ENCODE data around the gene TESK2. TPM values are rescaled to one million over a fixed set of nuclear protein-coding genes. Genes with fewer than 3 reads are reported as not detected.

The TESK2 gene
- polyA plus RNA-seq, 1 donor from 2014 or later: 0.51 TPM

DNA sequence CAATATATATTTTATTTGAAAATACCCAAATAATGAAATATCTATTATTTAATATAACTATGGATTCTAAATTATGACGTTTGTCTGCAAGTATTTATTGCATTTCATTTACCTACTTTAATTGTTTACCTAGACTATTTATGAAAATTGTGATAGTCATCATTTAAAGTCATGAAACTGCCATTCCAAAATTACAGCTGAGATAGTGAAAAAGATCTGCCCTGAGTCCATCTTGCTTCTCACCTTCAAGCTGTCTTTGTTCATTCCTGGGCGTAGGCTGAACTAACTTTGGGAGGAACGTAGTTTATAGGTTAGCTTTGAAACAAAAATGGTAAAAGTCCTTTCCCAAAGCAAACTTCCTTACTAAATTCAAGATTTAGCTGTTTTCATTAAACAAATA lies 176.7 kb downstream of the TESK2 start:
- H3K9me2 ChIP-seq (ENCODE audit: insufficient read depth, low read length): no peaks in the 10 kb centered on the region
- no peaks in the 10 kb centered on the region for H3F3A ChIP-seq (ENCODE audit: insufficient read depth, low read length, poor library complexity, severe bottlenecking)
- no peak overlapping the region for H3K27ac ChIP-seq (ENCODE audit: low read length)
- no peaks in the 10 kb centered on the region for H3K27me3 ChIP-seq (ENCODE audit: insufficient read depth, low read depth, low read length)
- no peak overlapping the region for H3K4me2 ChIP-seq (ENCODE audit: low read length)
- H4K20me1 ChIP-seq (ENCODE audit: insufficient read depth): no peaks in the 10 kb centered on the region
- H3K4me3 ChIP-seq (ENCODE audit: low read length): no peak overlapping the region
- H3K36me3 ChIP-seq (ENCODE audit: insufficient read depth, low read length): no peaks in the 10 kb centered on the region
- H3K9me3 ChIP-seq (ENCODE audit: low read length): no peaks in the 10 kb centered on the region
- H3K79me2 ChIP-seq (replicated peaks; ENCODE audit: insufficient read depth, low read length): no peaks in the 10 kb centered on the region
- H2AFZ ChIP-seq (ENCODE audit: low read depth, low read length): no peak overlapping the region
- H3K9ac ChIP-seq (ENCODE audit: low read length): no peak overlapping the region
- TF ChIP-seq RAD21 (conservative IDR thresholded peaks at IDR 0.05) (no peak), EZH2 (IDR thresholded peaks at IDR 0.05; ENCODE audit: borderline replicate concordance, insufficient read depth, low read length, poor library complexity, severe bottlenecking) (no peak), TAF1 (IDR thresholded peaks at IDR 0.05; ENCODE audit: low read depth) (no peak), SMC3 (conservative IDR thresholded peaks at IDR 0.05; ENCODE audit: poor library complexity) (no peak), POLR2AphosphoS5 (IDR thresholded peaks at IDR 0.05) (no peak), REST (IDR thresholded peaks at IDR 0.05; ENCODE audit: borderline replicate concordance) (no peak), MXI1 (conservative IDR thresholded peaks at IDR 0.05; ENCODE audit: poor library complexity, severe bottlenecking) (no peak)

- Histone ChIP-seq H3K79me2 (replicated peaks; ENCODE audit: insufficient read depth, low read length) (no peaks in the 10 kb centered on the region), H3K4me3 (ENCODE audit: low read length) (no peak overlapping the region), H3F3A (ENCODE audit: insufficient read depth, low read length, poor library complexity, severe bottlenecking) (no peaks in the 10 kb centered on the region), H4K20me1 (ENCODE audit: insufficient read depth) (no peaks in the 10 kb centered on the region), H2AFZ (ENCODE audit: low read depth, low read length) (no peak overlapping the region), H3K4me2 (ENCODE audit: low read length) (no peak overlapping the region), H3K9ac (ENCODE audit: low read length) (no peak overlapping the region), H3K9me3 (ENCODE audit: low read length) (no peaks in the 10 kb centered on the region), H3K9me2 (ENCODE audit: insufficient read depth, low read length) (no peaks in the 10 kb centered on the region), H3K27ac (ENCODE audit: low read length) (no peak overlapping the region), H3K27me3 (ENCODE audit: insufficient read depth, low read depth, low read length) (no peaks in the 10 kb centered on the region), H3K36me3 (ENCODE audit: insufficient read depth, low read length) (no peaks in the 10 kb centered on the region)
- no peak for TF ChIP-seq SMC3 (conservative IDR thresholded peaks at IDR 0.05; ENCODE audit: poor library complexity)
- no peak for TF ChIP-seq POLR2AphosphoS5 (IDR thresholded peaks at IDR 0.05)
- no peak for TF ChIP-seq TAF1 (IDR thresholded peaks at IDR 0.05; ENCODE audit: low read depth)
- TF ChIP-seq CTCF (IDR thresholded peaks at IDR 0.05; ENCODE audit: poor library complexity, severe bottlenecking): no peak
- TF ChIP-seq MXI1 (conservative IDR thresholded peaks at IDR 0.05; ENCODE audit: poor library complexity, severe bottlenecking): no peak
- TF ChIP-seq EP300 (conservative IDR thresholded peaks at IDR 0.05; ENCODE audit: poor library complexity, severe bottlenecking): no peak
- no peak for TF ChIP-seq RAD21 (conservative IDR thresholded peaks at IDR 0.05)
- no peak for TF ChIP-seq REST (IDR thresholded peaks at IDR 0.05; ENCODE audit: borderline replicate concordance)
- no peak for TF ChIP-seq EZH2 (IDR thresholded peaks at IDR 0.05; ENCODE audit: borderline replicate concordance, insufficient read depth, low read length, poor library complexity, severe bottlenecking)
These were observed 184.1 kb downstream of the TESK2 start for GRCh38 chr1:45306905-45307304.

Measured in neural cell (in vitro differentiated cells).